GM18873 (cell line): Measurements from ENCODE around the gene NLGN1.
"Not testable (repeated sequence)": the region's sequence is repeated elsewhere in the genome, so short reads cannot be mapped to it uniquely, and the experiment has no call there.

Experiments
- ATAC-seq: cut with Tn5 transposase; IDR thresholded peaks from one replicate; pipeline ENCODE4 v1.9.1; 2021; ENCODE audit warnings: mild to moderate bottlenecking, moderate library complexity, moderate number of reproducible peaks; ENCODE audit not compliant: unreplicated experiment, low FRiP score

The NLGN1 gene

GRCh38 chr3:173552526-173552925, 155.0 kb downstream of the NLGN1 start:
- no peak for ATAC-seq

GRCh38 chr3:173553635-173554280, 156.2 kb downstream of the NLGN1 start:
- ATAC-seq = no peak

GRCh38 chr3:173556546-173556945, 159.0 kb downstream of the NLGN1 start:
- no peak for ATAC-seq

- ATAC-seq = no peak
Observed at GRCh38 chr3:173567997-173568396, 170.5 kb downstream of the NLGN1 start.

- no peak for ATAC-seq
Observed at GRCh38 chr3:173568623-173569022, 171.1 kb downstream of the NLGN1 start.

GRCh38 chr3:173583496-173583895, 186.0 kb downstream of the NLGN1 start:
- ATAC-seq = no peak

- ATAC-seq = no peak
Observed at GRCh38 chr3:173584093-173584837, 186.7 kb downstream of the NLGN1 start.

GRCh38 chr3:173584838-173585831, 187.6 kb downstream of the NLGN1 start:
- ATAC-seq = no peak

GRCh38 chr3:173586166-173586565, 188.6 kb downstream of the NLGN1 start:
- no peak for ATAC-seq

GRCh38 chr3:173587055-173587454, 189.5 kb downstream of the NLGN1 start:
- no peak for ATAC-seq

- ATAC-seq = no peak
Observed at GRCh38 chr3:173588556-173588955, 191.0 kb downstream of the NLGN1 start.

- no peak for ATAC-seq
Observed at GRCh38 chr3:173589116-173589515, 191.6 kb downstream of the NLGN1 start.

- no peak for ATAC-seq
Observed at GRCh38 chr3:173591401-173591800, 193.9 kb downstream of the NLGN1 start.

- ATAC-seq = not testable (repeated sequence)
Observed at GRCh38 chr3:173594881-173595280, 197.3 kb downstream of the NLGN1 start.

- no peak for ATAC-seq
Observed at GRCh38 chr3:173599673-173600072, 202.1 kb downstream of the NLGN1 start.

GRCh38 chr3:173614522-173614921, 217.0 kb downstream of the NLGN1 start:
- ATAC-seq = no peak

GRCh38 chr3:173615661-173616060, 218.1 kb downstream of the NLGN1 start:
- ATAC-seq = no peak

- ATAC-seq = no peak
Observed at GRCh38 chr3:173617490-173617889, 219.9 kb downstream of the NLGN1 start.

- ATAC-seq = no peak
Observed at GRCh38 chr3:173618148-173618547, 220.6 kb downstream of the NLGN1 start.

- no peak for ATAC-seq
Observed at GRCh38 chr3:173618703-173619102, 221.2 kb downstream of the NLGN1 start.

GRCh38 chr3:173622166-173622565, 224.6 kb downstream of the NLGN1 start:
- ATAC-seq = no peak
